HepG2 (cell line): ENCODE results near the gene BMPR1B.

Experiments used
- CTCF ChIP-seq: sonication (generic); formaldehyde crosslinking; IDR thresholded peaks from 2 replicates; pipeline ENCODE4 v1.5.0; 2020; ENCODE audit warnings: mild to moderate bottlenecking, missing genetic modification reagents, moderate library complexity
- DNMT3B ChIP-seq: conservative IDR thresholded peaks from 2 replicates; pipeline ENCODE4 v1.6.1; 2016; ENCODE audit warnings: missing biosample characterization, control low read depth
- GATAD2A ChIP-seq: IDR thresholded peaks from 2 replicates; pipeline ENCODE4 v1.6.1; 2016
- GFI1 ChIP-seq: sonication (generic); formaldehyde crosslinking; IDR thresholded peaks from 2 replicates; pipeline ENCODE4 v1.5.0; 2020; ENCODE audit warnings: missing genetic modification reagents, mild to moderate bottlenecking, borderline replicate concordance
- HMG20B ChIP-seq: conservative IDR thresholded peaks from 2 replicates; pipeline ENCODE4 v1.6.1; 2016; ENCODE audit warnings: missing genetic modification reagents, missing compliant biosample characterization
- POLR2AphosphoS5 ChIP-seq: IDR thresholded peaks from 2 replicates; pipeline ENCODE4 v1.6.1; 2012; ENCODE audit warnings: low read depth, low read length
- RELA ChIP-seq: sonication (generic); formaldehyde crosslinking; IDR thresholded peaks from 2 replicates; pipeline ENCODE4 v1.4.0; 2020; ENCODE audit warnings: missing genetic modification reagents
- TCF7 ChIP-seq: sonication (generic); IDR thresholded peaks from 2 replicates; pipeline ENCODE4 v1.6.1; 2016; ENCODE audit warnings: antibody characterized with exemption, low read depth
- YY1 ChIP-seq: IDR thresholded peaks from 2 replicates; pipeline ENCODE4 v1.6.1; 2011; ENCODE audit warnings: low read length, low read depth, moderate library complexity, mild to moderate bottlenecking; ENCODE audit not compliant: insufficient read depth, insufficient replicate concordance
- ZNF503 ChIP-seq: sonication (generic); formaldehyde crosslinking; IDR thresholded peaks from 2 replicates; pipeline ENCODE4 v1.4.0; 2020; ENCODE audit warnings: missing genetic modification reagents
- ZNF660 ChIP-seq: sonication (generic); formaldehyde crosslinking; IDR thresholded peaks from 2 replicates; pipeline ENCODE4 v1.5.1; 2020; ENCODE audit warnings: mild to moderate bottlenecking, low read depth, missing genetic modification reagents, borderline replicate concordance
- ZNF850 ChIP-seq: sonication (generic); formaldehyde crosslinking; conservative IDR thresholded peaks from 2 replicates; pipeline ENCODE4 v1.9.0; 2021; ENCODE audit warnings: mild to moderate bottlenecking, missing genetic modification reagents

- TF ChIP-seq HMG20B (CRISPR knock-in tag) (no peak), GFI1 (CRISPR knock-in tag) (no peak), GATAD2A (CRISPR knock-in tag) (no peak), TCF7 (no peak), CTCF (no peak), YY1 (no peak), ZNF660 (CRISPR knock-in tag) (no peak), POLR2AphosphoS5 (no peak), DNMT3B (CRISPR knock-in tag) (no peak), ZNF850 (CRISPR knock-in tag) (no peak), ZNF503 (CRISPR knock-in tag) (no peak), RELA (CRISPR knock-in tag) (no peak)
Observed at GRCh38 chr4:94843216-94843615, 85.5 kb downstream of the BMPR1B start.
